Endothelial cell of umbilical vein (primary cell): ENCODE measurements around the gene AUTS2.

ENCODE experiments used
- CTCF ChIP-seq, 2 donors: IDR thresholded peaks; 1 replicate in 1 of 2; 2 replicates in 1 of 2; pipeline ENCODE4 v1.5.1; 2011; ENCODE audit warnings: low read length in 2 of 2, mild to moderate bottlenecking in 2 of 2, moderate library complexity in 2 of 2, control low read depth in 1 of 2, inconsistent platforms in 1 of 2, low read depth in 1 of 2; ENCODE audit not compliant: insufficient read depth in 1 of 2; ENCODE audit errors: extremely low read depth in 1 of 2
- EZH2 ChIP-seq: IDR thresholded peaks from 2 replicates; pipeline ENCODE4 v1.6.1; 2012; ENCODE audit warnings: borderline replicate concordance, low read depth, mild to moderate bottlenecking, moderate library complexity, low read length, inconsistent platforms; ENCODE audit not compliant: severe bottlenecking
- JUN ChIP-seq: IDR thresholded peaks from 2 replicates; pipeline ENCODE4 v1.6.1; 2011; ENCODE audit warnings: borderline replicate concordance, low read depth; ENCODE audit not compliant: insufficient read length, insufficient read depth
- POLR2A ChIP-seq: IDR thresholded peaks from 2 replicates; pipeline ENCODE4 v1.6.1; 2012; ENCODE audit warnings: low read depth, mild to moderate bottlenecking, control low read depth, low read length

GRCh38 chr7:70069977-70070376 lies 471.7 kb downstream of the AUTS2 start:
- TF ChIP-seq EZH2: no peak
- TF ChIP-seq POLR2A: no peak
- TF ChIP-seq JUN: no peak
- no peak for TF ChIP-seq CTCF (IDR thresholded peaks at IDR 0.05; ENCODE audit: extremely low read depth in 1 of 2, insufficient read depth in 1 of 2, low read depth in 1 of 2, low read length in 2 of 2)
